GOT3 (cell line): ENCODE results near the gene WDR12.
"Not testable (repeated sequence)": the region's sequence is repeated elsewhere in the genome, so short reads cannot be mapped to it uniquely, and the experiment has no call there.

Experiments used
- DNase-seq: peaks from one replicate; lab custom pipeline; 2025; ENCODE audit warnings: mixed read lengths; lab: John Stamatoyannopoulos, UW

WDR12 gene

GRCh38 chr2:202911512-202912341 is at the start of gene WDR12, which contains the start of gene CARF:
Gene WDR12 (minus strand): TSS chr2:202911673. CDS start chr2:202911476, 197 bp downstream.
Gene CARF (plus strand): TSS chr2:202912275. CDS start chr2:202941903, 29,628 bp downstream.
- DNase-seq = peak; percentile 71

- DNase-seq = no peak
Observed at GRCh38 chr2:202960524-202960923, 49.1 kb upstream of the WDR12 start.

GRCh38 chr2:202950592-202950991 is 39.1 kb upstream of the WDR12 start:
- DNase-seq = no peak

- not testable (repeated sequence) for DNase-seq
Observed at GRCh38 chr2:202949333-202949732, 37.9 kb upstream of the WDR12 start.

- DNase-seq = no peak
Observed at GRCh38 chr2:202945497-202945896, 34.0 kb upstream of the WDR12 start.

- no peak for DNase-seq
Observed at GRCh38 chr2:202944816-202945215, 33.3 kb upstream of the WDR12 start.

GRCh38 chr2:202944408-202944807 is 32.9 kb upstream of the WDR12 start:
- DNase-seq = no peak

GRCh38 chr2:202941771-202942170 is 30.3 kb upstream of the WDR12 start:
- DNase-seq = no peak

- DNase-seq = no peak
Observed at GRCh38 chr2:202938960-202939359, 27.5 kb upstream of the WDR12 start.

GRCh38 chr2:202934456-202934855 is 23.0 kb upstream of the WDR12 start:
- no peak for DNase-seq

GRCh38 chr2:202933958-202934357 is 22.5 kb upstream of the WDR12 start:
- DNase-seq = no peak

GRCh38 chr2:202933139-202933510 is 21.7 kb upstream of the WDR12 start:
- DNase-seq = no peak

GRCh38 chr2:202932425-202933138 is 21.1 kb upstream of the WDR12 start:
- peak; percentile 28 for DNase-seq

GRCh38 chr2:202918860-202919259 is 7.4 kb upstream of the WDR12 start:
- no peak for DNase-seq

- DNase-seq = not testable (repeated sequence)
Observed at GRCh38 chr2:202912342-202913201, 1.1 kb upstream of the WDR12 start.

GRCh38 chr2:202911203-202911511 is 316 bp downstream of the WDR12 start:
- DNase-seq = no peak

GRCh38 chr2:202910698-202911097 is 775 bp downstream of the WDR12 start:
- DNase-seq = no peak

GRCh38 chr2:202910250-202910649 is 1.2 kb downstream of the WDR12 start:
- DNase-seq = not testable (repeated sequence)

GRCh38 chr2:202909394-202910192 is 1.9 kb downstream of the WDR12 start:
- no peak for DNase-seq

GRCh38 chr2:202908186-202908585 is 3.3 kb downstream of the WDR12 start:
- no peak for DNase-seq

- DNase-seq = not testable (repeated sequence)
Observed at GRCh38 chr2:202905507-202905906, 6.0 kb downstream of the WDR12 start.
